Loucy (cell line): ENCODE measurements around the gene FSTL4.

Experiments used
- H2AFZ ChIP-seq: fragments of 200-600 bp; sonication (generic); 2 replicates; pipeline ENCODE4 v1.6.0; 2016; ENCODE audit warnings: antibody characterized with exemption, mild to moderate bottlenecking, low read length, moderate library complexity
- H3F3A ChIP-seq: fragments of 200-600 bp; 2 replicates; pipeline ENCODE4 v1.6.0; 2016; ENCODE audit warnings: antibody characterized with exemption, low read depth, mild to moderate bottlenecking
- H3K27me3 ChIP-seq: fragments of 200-600 bp; sonication (generic); 2 replicates; pipeline ENCODE4 v1.6.1; 2014; ENCODE audit warnings: low read length, mild to moderate bottlenecking; ENCODE audit not compliant: insufficient read depth, poor library complexity, severe bottlenecking
- H3K36me3 ChIP-seq: fragments of 200-600 bp; sonication (generic); 2 replicates; pipeline ENCODE4 v1.6.1; 2016; ENCODE audit warnings: low read length; ENCODE audit not compliant: insufficient read depth
- H3K4me1 ChIP-seq: fragments of 200-600 bp; sonication (generic); 2 replicates; pipeline ENCODE4 v1.5.1; 2014; ENCODE audit warnings: low read length, mild to moderate bottlenecking; ENCODE audit not compliant: insufficient read depth, poor library complexity, severe bottlenecking
- H3K4me2 ChIP-seq: fragments of 200-600 bp; sonication (generic); 2 replicates; pipeline ENCODE4 v1.6.0; 2014; ENCODE audit warnings: antibody characterized with exemption, low read length, low read depth, mild to moderate bottlenecking; ENCODE audit not compliant: poor library complexity, severe bottlenecking
- H3K4me3 ChIP-seq: fragments of 200-600 bp; sonication (generic); 2 replicates; pipeline ENCODE4 v1.5.1; 2014; ENCODE audit warnings: low read length, mild to moderate bottlenecking, mixed read lengths; ENCODE audit not compliant: poor library complexity, severe bottlenecking
- H3K79me2 ChIP-seq: fragments of 200-600 bp; sonication (generic); 2 replicates; pipeline ENCODE4 v1.6.1; 2014; ENCODE audit warnings: low read length; ENCODE audit not compliant: insufficient read depth
- H3K9ac ChIP-seq: fragments of 200-600 bp; sonication (generic); 2 replicates; pipeline ENCODE4 v1.6.0; 2014; ENCODE audit warnings: mild to moderate bottlenecking, low read depth, low read length, moderate library complexity; ENCODE audit not compliant: poor library complexity, severe bottlenecking
- H3K9me2 ChIP-seq: fragments of 200-600 bp; sonication (generic); replicated peaks from 2 replicates; pipeline ENCODE4 v1.6.1; 2016; ENCODE audit warnings: low read depth, low read length, mixed read lengths
- H3K9me3 ChIP-seq: fragments of 200-600 bp; sonication (generic); 2 replicates; pipeline ENCODE4 v1.6.1; 2014; ENCODE audit warnings: mild to moderate bottlenecking, antibody characterized with exemption, low read length, low read depth; ENCODE audit not compliant: insufficient read depth
- H4K20me1 ChIP-seq: fragments of 200-600 bp; sonication (generic); 2 replicates; pipeline ENCODE4 v1.6.0; 2014; ENCODE audit warnings: antibody characterized with exemption, low read length, mild to moderate bottlenecking; ENCODE audit not compliant: insufficient read depth, poor library complexity, severe bottlenecking
- EZH2phosphoT487 ChIP-seq: fragments of 200-600 bp; IDR thresholded peaks from 2 replicates; pipeline ENCODE4 v1.6.1; 2018; ENCODE audit warnings: antibody characterized with exemption, mild to moderate bottlenecking, moderate library complexity, borderline replicate concordance
- TF ChIP-seq, protein P1 (sequence below): fragments of 200-600 bp; sonication (generic); conservative IDR thresholded peaks from 2 replicates; pipeline ENCODE4 v1.5.1; 2014; ENCODE audit warnings: mild to moderate bottlenecking, antibody characterized with exemption, low read length

FSTL4 gene

GRCh38 chr5:133657036-133657435, 44.7 kb upstream of the FSTL4 start:
- H3K36me3 ChIP-seq = no peaks in the 10 kb centered on the region
- H3K79me2 ChIP-seq = no peaks in the 10 kb centered on the region
- H3K9me3 ChIP-seq = no peaks in the 10 kb centered on the region
- TF ChIP-seq, protein P1, sequence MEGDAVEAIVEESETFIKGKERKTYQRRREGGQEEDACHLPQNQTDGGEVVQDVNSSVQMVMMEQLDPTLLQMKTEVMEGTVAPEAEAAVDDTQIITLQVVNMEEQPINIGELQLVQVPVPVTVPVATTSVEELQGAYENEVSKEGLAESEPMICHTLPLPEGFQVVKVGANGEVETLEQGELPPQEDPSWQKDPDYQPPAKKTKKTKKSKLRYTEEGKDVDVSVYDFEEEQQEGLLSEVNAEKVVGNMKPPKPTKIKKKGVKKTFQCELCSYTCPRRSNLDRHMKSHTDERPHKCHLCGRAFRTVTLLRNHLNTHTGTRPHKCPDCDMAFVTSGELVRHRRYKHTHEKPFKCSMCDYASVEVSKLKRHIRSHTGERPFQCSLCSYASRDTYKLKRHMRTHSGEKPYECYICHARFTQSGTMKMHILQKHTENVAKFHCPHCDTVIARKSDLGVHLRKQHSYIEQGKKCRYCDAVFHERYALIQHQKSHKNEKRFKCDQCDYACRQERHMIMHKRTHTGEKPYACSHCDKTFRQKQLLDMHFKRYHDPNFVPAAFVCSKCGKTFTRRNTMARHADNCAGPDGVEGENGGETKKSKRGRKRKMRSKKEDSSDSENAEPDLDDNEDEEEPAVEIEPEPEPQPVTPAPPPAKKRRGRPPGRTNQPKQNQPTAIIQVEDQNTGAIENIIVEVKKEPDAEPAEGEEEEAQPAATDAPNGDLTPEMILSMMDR = no peak
- no peak for TF ChIP-seq EZH2phosphoT487
- H4K20me1 ChIP-seq = no peaks in the 10 kb centered on the region
- no peak overlapping the region for H2AFZ ChIP-seq
- H3K9ac ChIP-seq = no peak overlapping the region
- H3K9me2 ChIP-seq = no peaks in the 10 kb centered on the region
- no peaks in the 10 kb centered on the region for H3F3A ChIP-seq
- no peak overlapping the region for H3K4me2 ChIP-seq
- no peak overlapping the region for H3K4me3 ChIP-seq
- H3K27me3 ChIP-seq = no peaks in the 10 kb centered on the region
- no peaks in the 10 kb centered on the region for H3K4me1 ChIP-seq

- no peak for TF ChIP-seq EZH2phosphoT487
- TF ChIP-seq, protein P1 = no peak
- H4K20me1 ChIP-seq = no peaks in the 10 kb centered on the region
- no peak overlapping the region for H2AFZ ChIP-seq
- no peaks in the 10 kb centered on the region for H3K9me2 ChIP-seq
- no peak overlapping the region for H3K9ac ChIP-seq
- H3K4me2 ChIP-seq = no peak overlapping the region
- no peaks in the 10 kb centered on the region for H3K9me3 ChIP-seq
- no peaks in the 10 kb centered on the region for H3K79me2 ChIP-seq
- no peaks in the 10 kb centered on the region for H3K4me1 ChIP-seq
- H3F3A ChIP-seq = no peaks in the 10 kb centered on the region
- no peaks in the 10 kb centered on the region for H3K36me3 ChIP-seq
- H3K27me3 ChIP-seq = no peaks in the 10 kb centered on the region
- H3K4me3 ChIP-seq = no peak overlapping the region
Observed at GRCh38 chr5:133655966-133656365, 43.6 kb upstream of the FSTL4 start.

- Histone ChIP-seq H3K36me3 (no peaks in the 10 kb centered on the region), H3K79me2 (no peaks in the 10 kb centered on the region), H3K4me2 (no peak overlapping the region), H3K27me3 (no peaks in the 10 kb centered on the region), H2AFZ (no peak overlapping the region), H3K4me1 (no peaks in the 10 kb centered on the region), H4K20me1 (no peaks in the 10 kb centered on the region), H3K9ac (no peak overlapping the region), H3K9me2 (no peaks in the 10 kb centered on the region), H3K9me3 (no peaks in the 10 kb centered on the region), H3K4me3 (no peak overlapping the region), H3F3A (no peaks in the 10 kb centered on the region)
- no peak for TF ChIP-seq EZH2phosphoT487
- TF ChIP-seq, protein P1 = no peak
Observed at GRCh38 chr5:133653760-133654049, 41.4 kb upstream of the FSTL4 start.
